ENCODE results near the gene DDX55.

DDX55 gene

DNA sequence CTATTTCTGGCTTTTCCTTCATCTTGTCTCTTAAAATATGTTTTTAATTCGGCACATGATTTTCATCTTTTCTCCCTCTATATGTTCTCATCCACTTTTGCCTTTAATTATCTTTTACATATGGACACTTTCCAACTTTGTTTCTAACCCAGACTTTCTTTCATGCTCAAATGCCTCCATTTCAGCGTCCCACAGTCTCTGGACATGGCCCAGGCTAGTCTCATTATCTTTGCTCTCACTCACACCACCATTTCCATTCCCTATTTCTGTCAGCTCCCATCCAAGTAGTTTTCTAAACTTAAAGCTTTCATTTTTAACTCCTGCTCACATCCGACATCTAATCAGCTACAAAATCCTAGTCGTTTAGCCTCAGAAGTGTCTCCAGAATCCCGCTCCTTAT is 46.5 kb downstream of the DDX55 start:
- Histone ChIP-seq H3K18ac (ENCODE audit: low read length) (no peak overlapping the region), H3K4ac (ENCODE audit: low read depth, low read length) (no peak overlapping the region), H3K36me3 (ENCODE audit: control insufficient read depth, insufficient read depth, low read length) (peaks cover 4% of the 10 kb centered on the region), H3K79me1 (ENCODE audit: low read length) (no peaks in the 10 kb centered on the region), H3K4me1 (ENCODE audit: control insufficient read depth, low read depth, low read length) (no peaks in the 10 kb centered on the region), H3K27ac (ENCODE audit: low read depth, low read length) (no peak overlapping the region), H3K4me3 (ENCODE audit: low read length) (no peak overlapping the region), H2BK15ac (replicated peaks; ENCODE audit: low read depth) (no peak overlapping the region), H4K8ac (ENCODE audit: low read depth, low read length) (no peak overlapping the region), H3K56ac (ENCODE audit: low read length) (no peak overlapping the region), H3K9ac (ENCODE audit: low read length) (no peak overlapping the region), H3K4me2 (ENCODE audit: low read length) (no peak overlapping the region), H3K79me2 (ENCODE audit: control insufficient read depth, insufficient read depth, low read length) (no peaks in the 10 kb centered on the region), H2BK5ac (ENCODE audit: low read length) (no peak overlapping the region), H2AK5ac (ENCODE audit: low read length) (no peak overlapping the region), H3K27me3 (ENCODE audit: insufficient read depth, low read length, poor library complexity) (no peaks in the 10 kb centered on the region), H3K23ac (ENCODE audit: low read length) (no peak overlapping the region), H4K5ac (ENCODE audit: low read length) (no peak overlapping the region), H2BK120ac (ENCODE audit: low read depth, low read length) (no peak overlapping the region)
- no CpG with 5 or more reads among the region's 5 CpGs for WGBS (ENCODE audit: extremely low coverage, insufficient coverage, low lambda C conversion rate)
- no peak for DNase-seq

DNA sequence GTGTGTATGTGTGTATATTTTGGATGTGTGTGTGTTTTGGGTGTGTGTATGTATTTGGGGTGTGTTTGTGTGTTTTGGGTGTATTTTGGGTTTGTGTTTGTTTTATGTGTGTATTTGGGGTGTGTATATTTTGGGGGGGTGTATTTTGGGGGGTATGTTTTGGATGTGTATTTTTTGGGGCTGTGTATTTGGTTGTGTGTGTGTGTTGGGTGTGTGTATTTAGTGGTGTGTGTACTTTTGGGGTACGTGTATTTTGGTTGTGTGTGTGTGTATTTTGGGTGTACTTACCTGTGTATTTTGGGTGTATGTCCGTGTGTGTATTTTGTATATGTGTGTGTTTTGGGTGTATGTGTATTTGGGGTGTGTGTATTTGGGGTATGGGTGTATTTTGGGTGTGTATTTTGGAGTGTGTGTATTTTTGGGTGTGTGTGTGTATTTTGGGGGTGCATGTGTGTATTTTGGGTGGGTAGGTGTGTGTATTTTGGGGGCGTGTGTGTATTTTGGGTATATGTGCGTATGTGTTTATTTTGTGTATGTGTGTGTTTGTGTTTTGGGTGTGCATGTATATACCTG is 52.3 kb downstream of the DDX55 start:
- H3K9ac ChIP-seq (ENCODE audit: low read length), result no peak overlapping the region
- peaks cover 7% of the 10 kb centered on the region for H3K36me3 ChIP-seq (ENCODE audit: control insufficient read depth, insufficient read depth, low read length)
- no peak overlapping the region for H4K8ac ChIP-seq (ENCODE audit: low read depth, low read length)
- H2BK5ac ChIP-seq (ENCODE audit: low read length), result no peak overlapping the region
- H3K4ac ChIP-seq (ENCODE audit: low read depth, low read length), result no peak overlapping the region
- H2BK120ac ChIP-seq (ENCODE audit: low read depth, low read length), result no peak overlapping the region
- no peaks in the 10 kb centered on the region for H3K79me1 ChIP-seq (ENCODE audit: low read length)
- H4K5ac ChIP-seq (ENCODE audit: low read length), result no peak overlapping the region
- no peak overlapping the region for H3K27ac ChIP-seq (ENCODE audit: low read depth, low read length)
- H3K56ac ChIP-seq (ENCODE audit: low read length), result no peak overlapping the region
- no peak overlapping the region for H2BK15ac ChIP-seq (replicated peaks; ENCODE audit: low read depth)
- no peaks in the 10 kb centered on the region for H3K27me3 ChIP-seq (ENCODE audit: insufficient read depth, low read length, poor library complexity)
- H3K4me2 ChIP-seq (ENCODE audit: low read length), result no peak overlapping the region
- H3K4me3 ChIP-seq (ENCODE audit: low read length), result no peak overlapping the region
- no peaks in the 10 kb centered on the region for H3K4me1 ChIP-seq (ENCODE audit: control insufficient read depth, low read depth, low read length)
- no peak overlapping the region for H3K18ac ChIP-seq (ENCODE audit: low read length)
- 100% methylated on average over 4 of the region's 4 CpGs for WGBS (ENCODE audit: extremely low coverage, insufficient coverage, low lambda C conversion rate)
- DNase-seq, result no peak
- H3K23ac ChIP-seq (ENCODE audit: low read length), result no peak overlapping the region
- H2AK5ac ChIP-seq (ENCODE audit: low read length), result no peak overlapping the region
- H3K79me2 ChIP-seq (ENCODE audit: control insufficient read depth, insufficient read depth, low read length), result no peaks in the 10 kb centered on the region

DNA sequence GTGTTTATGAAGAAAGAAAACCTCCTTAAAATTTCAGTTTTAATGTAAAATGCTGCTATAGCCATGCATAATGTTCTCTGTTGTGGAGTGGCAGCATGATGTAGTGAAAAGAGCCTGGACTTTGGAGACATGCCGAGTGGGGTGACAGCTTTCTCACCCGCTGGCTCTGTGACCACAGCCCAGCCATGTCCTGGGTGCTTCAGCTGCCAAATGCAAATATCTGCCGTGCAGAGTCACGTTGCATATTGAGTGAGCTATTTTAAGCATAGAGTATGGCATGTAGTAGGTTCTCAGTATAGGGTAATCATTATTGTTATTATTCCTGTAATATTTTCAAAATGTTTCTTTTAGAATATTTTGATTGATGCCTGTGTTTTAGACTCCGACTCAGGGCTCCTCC is 53.5 kb downstream of the DDX55 start:
- no peak overlapping the region for H2BK5ac ChIP-seq (ENCODE audit: low read length)
- WGBS (ENCODE audit: extremely low coverage, insufficient coverage, low lambda C conversion rate), result no CpG with 5 or more reads among the region's 5 CpGs
- H3K79me2 ChIP-seq (ENCODE audit: control insufficient read depth, insufficient read depth, low read length), result no peaks in the 10 kb centered on the region
- no peak overlapping the region for H3K56ac ChIP-seq (ENCODE audit: low read length)
- H2BK120ac ChIP-seq (ENCODE audit: low read depth, low read length), result no peak overlapping the region
- no peak overlapping the region for H4K5ac ChIP-seq (ENCODE audit: low read length)
- no peak overlapping the region for H3K4me2 ChIP-seq (ENCODE audit: low read length)
- H3K27ac ChIP-seq (ENCODE audit: low read depth, low read length), result no peak overlapping the region
- DNase-seq, result no peak
- no peaks in the 10 kb centered on the region for H3K27me3 ChIP-seq (ENCODE audit: insufficient read depth, low read length, poor library complexity)
- H3K18ac ChIP-seq (ENCODE audit: low read length), result no peak overlapping the region
- H3K9ac ChIP-seq (ENCODE audit: low read length), result no peak overlapping the region
- H3K79me1 ChIP-seq (ENCODE audit: low read length), result no peaks in the 10 kb centered on the region
- H4K8ac ChIP-seq (ENCODE audit: low read depth, low read length), result no peak overlapping the region
- no peak overlapping the region for H2BK15ac ChIP-seq (replicated peaks; ENCODE audit: low read depth)
- peaks cover 7% of the 10 kb centered on the region for H3K36me3 ChIP-seq (ENCODE audit: control insufficient read depth, insufficient read depth, low read length)
- no peaks in the 10 kb centered on the region for H3K4me1 ChIP-seq (ENCODE audit: control insufficient read depth, low read depth, low read length)
- no peak overlapping the region for H2AK5ac ChIP-seq (ENCODE audit: low read length)
- H3K4ac ChIP-seq (ENCODE audit: low read depth, low read length), result no peak overlapping the region
- no peak overlapping the region for H3K23ac ChIP-seq (ENCODE audit: low read length)
- H3K4me3 ChIP-seq (ENCODE audit: low read length), result no peak overlapping the region

DNA sequence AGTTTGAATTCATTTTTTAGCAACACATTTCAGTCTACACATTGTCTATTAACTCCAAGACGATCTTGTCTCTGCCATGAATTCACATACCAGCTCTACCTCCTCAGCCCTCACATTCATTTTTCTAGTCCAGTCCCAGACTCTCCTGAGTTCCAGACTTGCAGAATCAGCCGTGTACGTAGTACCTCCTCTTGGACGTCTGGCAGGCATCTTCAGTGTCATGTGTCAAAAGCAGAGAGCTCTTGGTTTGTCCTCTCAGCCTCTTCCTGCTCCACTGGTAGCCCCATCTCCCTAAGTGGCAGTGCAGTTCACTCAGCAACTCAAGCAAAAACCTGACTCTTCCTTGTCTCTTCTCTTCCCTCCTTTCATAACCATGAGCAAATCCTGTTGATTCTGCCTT is 54.5 kb downstream of the DDX55 start:
- H3K4me3 ChIP-seq (ENCODE audit: low read length), result no peak overlapping the region
- no peak overlapping the region for H4K5ac ChIP-seq (ENCODE audit: low read length)
- no peaks in the 10 kb centered on the region for H3K27me3 ChIP-seq (ENCODE audit: insufficient read depth, low read length, poor library complexity)
- no peak overlapping the region for H4K8ac ChIP-seq (ENCODE audit: low read depth, low read length)
- DNase-seq, result no peak
- H2BK15ac ChIP-seq (replicated peaks; ENCODE audit: low read depth), result no peak overlapping the region
- no peak overlapping the region for H3K18ac ChIP-seq (ENCODE audit: low read length)
- H2BK120ac ChIP-seq (ENCODE audit: low read depth, low read length), result no peak overlapping the region
- peaks cover 6% of the 10 kb centered on the region for H3K36me3 ChIP-seq (ENCODE audit: control insufficient read depth, insufficient read depth, low read length)
- no peak overlapping the region for H3K4me2 ChIP-seq (ENCODE audit: low read length)
- H3K23ac ChIP-seq (ENCODE audit: low read length), result no peak overlapping the region
- WGBS (ENCODE audit: extremely low coverage, insufficient coverage, low lambda C conversion rate), result no CpG with 5 or more reads among the region's 4 CpGs
- no peak overlapping the region for H3K9ac ChIP-seq (ENCODE audit: low read length)
- H3K79me1 ChIP-seq (ENCODE audit: low read length), result no peaks in the 10 kb centered on the region
- no peak overlapping the region for H3K4ac ChIP-seq (ENCODE audit: low read depth, low read length)
- H2BK5ac ChIP-seq (ENCODE audit: low read length), result no peak overlapping the region
- H2AK5ac ChIP-seq (ENCODE audit: low read length), result no peak overlapping the region
- H3K27ac ChIP-seq (ENCODE audit: low read depth, low read length), result no peak overlapping the region
- no peaks in the 10 kb centered on the region for H3K4me1 ChIP-seq (ENCODE audit: control insufficient read depth, low read depth, low read length)
- no peak overlapping the region for H3K56ac ChIP-seq (ENCODE audit: low read length)
- no peaks in the 10 kb centered on the region for H3K79me2 ChIP-seq (ENCODE audit: control insufficient read depth, insufficient read depth, low read length)

DNA sequence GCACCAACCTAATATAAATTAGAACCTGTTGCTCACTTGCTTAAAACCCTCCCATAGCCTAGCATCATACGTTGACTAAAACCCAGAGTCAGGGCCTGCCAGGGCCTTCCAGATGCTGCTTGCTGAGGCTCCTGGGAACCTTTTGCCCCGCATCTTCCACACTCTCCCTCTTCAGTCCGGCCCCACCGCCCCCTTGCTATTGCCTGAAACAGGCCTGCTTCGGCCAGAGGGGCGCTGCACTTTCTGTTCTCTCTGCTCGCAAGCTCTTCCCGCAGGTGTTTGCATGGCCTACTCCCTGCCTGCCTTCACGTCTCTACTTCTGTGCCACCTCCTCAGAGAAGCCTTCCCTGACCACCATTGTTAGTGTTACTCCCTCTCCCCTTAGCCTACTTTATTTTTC is 55.3 kb downstream of the DDX55 start:
- H3K23ac ChIP-seq (ENCODE audit: low read length), result no peak overlapping the region
- H3K4me3 ChIP-seq (ENCODE audit: low read length), result no peak overlapping the region
- H3K56ac ChIP-seq (ENCODE audit: low read length), result no peak overlapping the region
- H2AK5ac ChIP-seq (ENCODE audit: low read length), result no peak overlapping the region
- H3K9ac ChIP-seq (ENCODE audit: low read length), result no peak overlapping the region
- H3K79me1 ChIP-seq (ENCODE audit: low read length), result no peaks in the 10 kb centered on the region
- H2BK15ac ChIP-seq (replicated peaks; ENCODE audit: low read depth), result no peak overlapping the region
- no peak overlapping the region for H4K5ac ChIP-seq (ENCODE audit: low read length)
- no peak for DNase-seq
- H3K27me3 ChIP-seq (ENCODE audit: insufficient read depth, low read length, poor library complexity), result no peaks in the 10 kb centered on the region
- no peak overlapping the region for H2BK120ac ChIP-seq (ENCODE audit: low read depth, low read length)
- peaks cover 6% of the 10 kb centered on the region for H3K36me3 ChIP-seq (ENCODE audit: control insufficient read depth, insufficient read depth, low read length)
- no peak overlapping the region for H3K4me2 ChIP-seq (ENCODE audit: low read length)
- H3K4ac ChIP-seq (ENCODE audit: low read depth, low read length), result no peak overlapping the region
- no peak overlapping the region for H4K8ac ChIP-seq (ENCODE audit: low read depth, low read length)
- no CpG with 5 or more reads among the region's 9 CpGs for WGBS (ENCODE audit: extremely low coverage, insufficient coverage, low lambda C conversion rate)
- H2BK5ac ChIP-seq (ENCODE audit: low read length), result no peak overlapping the region
- H3K27ac ChIP-seq (ENCODE audit: low read depth, low read length), result no peak overlapping the region
- no peaks in the 10 kb centered on the region for H3K79me2 ChIP-seq (ENCODE audit: control insufficient read depth, insufficient read depth, low read length)
- no peak overlapping the region for H3K18ac ChIP-seq (ENCODE audit: low read length)
- no peaks in the 10 kb centered on the region for H3K4me1 ChIP-seq (ENCODE audit: control insufficient read depth, low read depth, low read length)

DNA sequence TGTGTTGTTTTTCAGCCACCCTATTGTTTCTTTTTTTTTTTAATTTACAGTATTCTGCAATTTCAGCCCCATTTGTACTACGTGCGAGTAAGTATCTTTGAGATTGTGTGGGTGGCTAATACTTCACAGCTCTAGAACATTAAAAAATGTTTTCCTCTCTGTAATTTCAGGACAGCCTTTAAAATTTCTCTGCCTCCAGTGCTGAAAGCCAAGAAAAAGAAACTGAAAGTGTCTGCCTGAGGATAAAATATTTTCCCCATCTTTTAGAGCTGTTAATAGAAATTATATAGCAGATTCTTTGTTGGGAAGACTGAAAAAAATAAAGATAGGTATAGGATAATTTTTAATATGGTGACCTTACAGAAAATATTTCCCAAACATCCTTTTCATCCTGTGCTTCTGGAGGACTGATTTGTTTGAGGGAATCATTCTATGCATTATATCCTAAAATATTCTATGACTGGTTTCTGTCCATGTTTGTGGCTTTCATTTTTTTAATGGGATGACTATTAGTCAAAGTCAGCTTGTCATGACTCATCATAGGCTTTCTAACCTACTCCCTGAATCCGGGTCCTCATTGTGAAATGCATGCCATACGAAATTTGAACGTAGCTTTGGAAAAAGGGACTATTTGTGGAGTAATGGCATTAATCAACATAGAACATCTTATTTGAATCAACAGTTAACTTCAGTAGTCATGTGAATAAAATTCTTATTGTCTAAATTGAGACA is 58.3 kb downstream of the DDX55 start:
- Histone ChIP-seq H2AK5ac (ENCODE audit: low read length) (no peak overlapping the region), H3K4me1 (ENCODE audit: control insufficient read depth, low read depth, low read length) (no peaks in the 10 kb centered on the region), H3K4ac (ENCODE audit: low read depth, low read length) (no peak overlapping the region), H3K9ac (ENCODE audit: low read length) (no peak overlapping the region), H3K23ac (ENCODE audit: low read length) (no peak overlapping the region), H3K27me3 (ENCODE audit: insufficient read depth, low read length, poor library complexity) (no peaks in the 10 kb centered on the region), H3K18ac (ENCODE audit: low read length) (no peak overlapping the region), H3K4me2 (ENCODE audit: low read length) (no peak overlapping the region), H3K56ac (ENCODE audit: low read length) (no peak overlapping the region), H2BK5ac (ENCODE audit: low read length) (no peak overlapping the region), H3K79me2 (ENCODE audit: control insufficient read depth, insufficient read depth, low read length) (no peaks in the 10 kb centered on the region), H2BK15ac (replicated peaks; ENCODE audit: low read depth) (no peak overlapping the region), H4K8ac (ENCODE audit: low read depth, low read length) (no peak overlapping the region), H3K27ac (ENCODE audit: low read depth, low read length) (no peak overlapping the region), H2BK120ac (ENCODE audit: low read depth, low read length) (no peak overlapping the region), H3K36me3 (ENCODE audit: control insufficient read depth, insufficient read depth, low read length) (no peaks in the 10 kb centered on the region), H4K5ac (ENCODE audit: low read length) (no peak overlapping the region), H3K79me1 (ENCODE audit: low read length) (no peaks in the 10 kb centered on the region), H3K4me3 (ENCODE audit: low read length) (no peak overlapping the region)
- WGBS (ENCODE audit: extremely low coverage, insufficient coverage, low lambda C conversion rate), result no CpG with 5 or more reads among the region's 5 CpGs
- no peak for DNase-seq
